RPMI8226 (cell line): ENCODE measurements around the gene MYPOP.
A peak's percentile ranks its signal among the peaks of the same experiment; 100 is the strongest.

ENCODE experiments used
- DNase-seq: peaks from one replicate; pipeline ENCODE4 v3.0.0-alpha.2; 2015

MYPOP gene

GRCh38 chr19:45901912-45902650 is at the start of gene MYPOP:
Gene MYPOP (minus strand): TSS chr19:45902613. CDS start chr19:45901773, 840 bp downstream.
- DNase-seq = peak; percentile 17

- no peak for DNase-seq
Observed at GRCh38 chr19:45947926-45948325, 45.5 kb upstream of the MYPOP start.

- no peak for DNase-seq
Observed at GRCh38 chr19:45940515-45940805, 38.0 kb upstream of the MYPOP start.

GRCh38 chr19:45939792-45940514 is 37.5 kb upstream of the MYPOP start:
- no peak for DNase-seq

GRCh38 chr19:45938733-45939319 is 36.4 kb upstream of the MYPOP start:
- DNase-seq = no peak

GRCh38 chr19:45935267-45935666 is 32.9 kb upstream of the MYPOP start:
- DNase-seq = no peak

- DNase-seq = no peak
Observed at GRCh38 chr19:45934551-45935230, 32.3 kb upstream of the MYPOP start.

GRCh38 chr19:45933759-45934158 is 31.3 kb upstream of the MYPOP start:
- no peak for DNase-seq

- DNase-seq = no peak
Observed at GRCh38 chr19:45931055-45931454, 28.6 kb upstream of the MYPOP start.

GRCh38 chr19:45929247-45929646 is 26.8 kb upstream of the MYPOP start:
- DNase-seq = no peak

- peak; percentile 94 for DNase-seq
Observed at GRCh38 chr19:45927565-45928261, 25.3 kb upstream of the MYPOP start.

GRCh38 chr19:45924891-45925447 is 22.6 kb upstream of the MYPOP start:
- no peak for DNase-seq

- peak; percentile 19 for DNase-seq
Observed at GRCh38 chr19:45922281-45922680, 19.9 kb upstream of the MYPOP start.

GRCh38 chr19:45920458-45920857 is 18.0 kb upstream of the MYPOP start:
- no peak for DNase-seq

- no peak for DNase-seq
Observed at GRCh38 chr19:45919678-45920077, 17.3 kb upstream of the MYPOP start.

- no peak for DNase-seq
Observed at GRCh38 chr19:45918721-45919120, 16.3 kb upstream of the MYPOP start.

GRCh38 chr19:45917421-45918091 is 15.1 kb upstream of the MYPOP start:
- DNase-seq = no peak

GRCh38 chr19:45913874-45914830 is 11.7 kb upstream of the MYPOP start, which contains the start of gene NANOS2:
Gene NANOS2 (minus strand): TSS chr19:45914778. CDS start chr19:45914693, 85 bp downstream.
- peak; percentile 20 for DNase-seq

- no peak for DNase-seq
Observed at GRCh38 chr19:45911291-45911690, 8.9 kb upstream of the MYPOP start.

GRCh38 chr19:45908956-45909355 is 6.5 kb upstream of the MYPOP start:
- DNase-seq = no peak

GRCh38 chr19:45906221-45906620 is 3.8 kb upstream of the MYPOP start:
- no peak for DNase-seq
